GM23248 (cell line): ENCODE results near the gene CNDP1. TPM values are rescaled to one million over a fixed set of nuclear protein-coding genes. Genes with fewer than 3 reads are reported as not detected.

ENCODE experiments used
- DNase-seq: peaks from one replicate; pipeline ENCODE4 v3.0.0-alpha.2; 2015
- H2AFZ ChIP-seq: fragments of 200-600 bp; sonication (generic); 2 replicates; pipeline ENCODE4 v1.6.1; 2016; ENCODE audit warnings: antibody characterized with exemption
- H3F3A ChIP-seq: fragments of 200-600 bp; sonication (generic); 2 replicates; pipeline ENCODE4 v1.6.1; 2016; ENCODE audit warnings: mild to moderate bottlenecking, antibody characterized with exemption, mixed run types; ENCODE audit not compliant: insufficient read depth
- H3K27ac ChIP-seq: fragments of 200-600 bp; sonication (generic); 2 replicates; pipeline ENCODE4 v1.5.1; 2016; ENCODE audit warnings: mild to moderate bottlenecking
- H3K27me3 ChIP-seq: fragments of 200-600 bp; sonication (generic); replicated peaks from 2 replicates; pipeline ENCODE4 v1.6.1; 2016; ENCODE audit warnings: mild to moderate bottlenecking; ENCODE audit not compliant: insufficient read depth
- H3K36me3 ChIP-seq: fragments of 200-600 bp; sonication (generic); 2 replicates; pipeline ENCODE4 v1.6.1; 2016; ENCODE audit warnings: low read depth, mild to moderate bottlenecking
- H3K4me1 ChIP-seq: fragments of 200-600 bp; sonication (generic); 2 replicates; pipeline ENCODE4 v1.6.1; 2016; ENCODE audit warnings: mild to moderate bottlenecking; ENCODE audit not compliant: insufficient read depth
- H3K4me2 ChIP-seq: fragments of 200-600 bp; sonication (generic); one replicate; pipeline ENCODE4 v1.6.1; 2016; ENCODE audit warnings: mild to moderate bottlenecking; ENCODE audit not compliant: unreplicated experiment
- H3K4me3 ChIP-seq: fragments of 200-600 bp; sonication (generic); 2 replicates; pipeline ENCODE4 v1.5.1; 2016; ENCODE audit warnings: mild to moderate bottlenecking
- H3K79me2 ChIP-seq: fragments of 200-600 bp; sonication (generic); 2 replicates; pipeline ENCODE4 v1.6.1; 2016; ENCODE audit warnings: mild to moderate bottlenecking; ENCODE audit not compliant: insufficient read depth
- H3K9ac ChIP-seq: fragments of 200-600 bp; sonication (generic); 2 replicates; pipeline ENCODE4 v1.6.1; 2016; ENCODE audit warnings: mild to moderate bottlenecking
- H3K9me2 ChIP-seq: fragments of 200-600 bp; sonication (generic); 2 replicates; pipeline ENCODE4 v1.6.1; 2016; ENCODE audit warnings: mixed run types, mild to moderate bottlenecking, moderate library complexity; ENCODE audit not compliant: insufficient read depth
- H3K9me3 ChIP-seq: fragments of 200-600 bp; sonication (generic); one replicate; pipeline ENCODE4 v1.6.1; 2017; ENCODE audit warnings: low read depth
- H4K20me1 ChIP-seq: fragments of 200-600 bp; sonication (generic); 2 replicates; pipeline ENCODE4 v1.6.0; 2016; ENCODE audit not compliant: insufficient read depth
- EZH2 ChIP-seq: fragments of 200-600 bp; sonication (generic); IDR thresholded peaks from 2 replicates; pipeline ENCODE4 v1.6.1; 2018; ENCODE audit warnings: antibody characterized with exemption, mild to moderate bottlenecking; ENCODE audit not compliant: insufficient read depth, poor library complexity, severe bottlenecking
- EZH2phosphoT487 ChIP-seq: fragments of 200-600 bp; sonication (generic); IDR thresholded peaks from 2 replicates; pipeline ENCODE4 v1.6.1; 2018; ENCODE audit warnings: antibody characterized with exemption, moderate library complexity, mild to moderate bottlenecking, low read depth; ENCODE audit not compliant: insufficient read depth
- WGBS, 2 experiments: methylation state at CpG; one replicate each; pipeline ENCODE4 v1.1.6; 2015 to 2017; ENCODE audit warnings: low lambda C conversion rate in 2 of 2, low coverage in 1 of 2; ENCODE audit errors: missing lambda C conversion rate in 2 of 2; 5-methylcytosine and 5-hydroxymethylcytosine counted together
- in situ Hi-C: fragments of 300-500 bp; cut with MboI; formaldehyde crosslinking; loops from 2 replicates; pipeline ENCODE4 v1.15.0; 2020
- polyA plus RNA-seq: library from polyadenylated mRNA; unstranded; fragments of >200 nt; fragmentation: Nextera tagmentation; extraction: Ambion mirVana; gene quantifications from 2 replicates; pipeline ENCODE4 v1.2.1, GENCODE V29; 2016
- total RNA-seq: library from RNA; depleted of rRNA; stranded (reverse); fragments of >200 nt; shearing (Covaris generic); gene quantifications from 2 replicates; pipeline ENCODE4 v1.2.3, GENCODE V29; 2014

CNDP1 gene
- total and polyA plus RNA-seq, 2 experiments from 2014 or later, result not detected

GRCh38 chr18:74516271-74517235 is 17.7 kb upstream of the CNDP1 start:
- in situ Hi-C loops, result no loop called here
- no peaks in the 10 kb centered on the region for H3K9me2 ChIP-seq
- no peak overlapping the region for H2AFZ ChIP-seq
- TF ChIP-seq EZH2phosphoT487, result no peak
- TF ChIP-seq EZH2, result no peak
- H3K9ac ChIP-seq, result no peak overlapping the region
- H3K36me3 ChIP-seq, result peaks cover 5% of the 10 kb centered on the region; the same call in 1 of the 2 replicates
- no peak overlapping the region for H3K4me2 ChIP-seq
- no peaks in the 10 kb centered on the region for H3K27me3 ChIP-seq
- H3K27ac ChIP-seq, result no peak overlapping the region
- 96 to 97% methylated on average over 34 to 35 of the region's 35 CpGs for WGBS, 2 experiments
- H3K79me2 ChIP-seq, result no peaks in the 10 kb centered on the region
- no peak overlapping the region for H3K4me3 ChIP-seq
- H3K9me3 ChIP-seq, result no peaks in the 10 kb centered on the region
- H4K20me1 ChIP-seq, result no peaks in the 10 kb centered on the region
- H3K4me1 ChIP-seq, result no peaks in the 10 kb centered on the region
- H3F3A ChIP-seq, result no peaks in the 10 kb centered on the region
- DNase-seq, result no peak

GRCh38 chr18:74517236-74517630 is 17.1 kb upstream of the CNDP1 start:
- Histone ChIP-seq H3K36me3 (peaks cover 5% of the 10 kb centered on the region; the same call in 1 of the 2 replicates), H3K79me2 (no peaks in the 10 kb centered on the region), H4K20me1 (no peaks in the 10 kb centered on the region), H3F3A (no peaks in the 10 kb centered on the region), H3K4me3 (no peak overlapping the region), H3K9me3 (no peaks in the 10 kb centered on the region), H3K27ac (no peak overlapping the region), H3K9me2 (no peaks in the 10 kb centered on the region), H3K4me2 (no peak overlapping the region), H3K4me1 (no peaks in the 10 kb centered on the region), H3K9ac (no peak overlapping the region), H3K27me3 (no peaks in the 10 kb centered on the region), H2AFZ (no peak overlapping the region)
- no peak for TF ChIP-seq EZH2
- TF ChIP-seq EZH2phosphoT487, result no peak
- in situ Hi-C loops, result no loop called here
- WGBS, 2 experiments, result 90 to 97% methylated on average over 15 of the region's 15 CpGs
- no peak for DNase-seq

GRCh38 chr18:74518456-74519295 is 15.6 kb upstream of the CNDP1 start:
- Histone ChIP-seq H3K4me3 (no peak overlapping the region), H3F3A (no peaks in the 10 kb centered on the region), H3K9me3 (no peaks in the 10 kb centered on the region), H2AFZ (no peak overlapping the region), H3K9ac (no peak overlapping the region), H3K27me3 (no peaks in the 10 kb centered on the region), H3K27ac (no peak overlapping the region), H3K4me1 (no peaks in the 10 kb centered on the region), H4K20me1 (no peaks in the 10 kb centered on the region), H3K79me2 (no peaks in the 10 kb centered on the region), H3K9me2 (no peaks in the 10 kb centered on the region), H3K36me3 (peaks cover 5% of the 10 kb centered on the region; the same call in 1 of the 2 replicates), H3K4me2 (no peak overlapping the region)
- DNase-seq, result no peak
- WGBS, 2 experiments, result 81 to 87% methylated on average over 30 to 32 of the region's 32 CpGs
- TF ChIP-seq EZH2phosphoT487, result no peak
- TF ChIP-seq EZH2, result no peak
- in situ Hi-C loops, result no loop called here

GRCh38 chr18:74519320-74520095 is 14.8 kb upstream of the CNDP1 start:
- Histone ChIP-seq H3K4me1 (no peaks in the 10 kb centered on the region), H3K27me3 (no peaks in the 10 kb centered on the region), H4K20me1 (no peaks in the 10 kb centered on the region), H3K4me3 (no peak overlapping the region), H3K9ac (no peak overlapping the region), H2AFZ (no peak overlapping the region), H3K36me3 (peaks cover 5% of the 10 kb centered on the region; the same call in 1 of the 2 replicates), H3F3A (no peaks in the 10 kb centered on the region), H3K4me2 (no peak overlapping the region), H3K79me2 (no peaks in the 10 kb centered on the region), H3K9me3 (no peaks in the 10 kb centered on the region), H3K27ac (no peak overlapping the region), H3K9me2 (no peaks in the 10 kb centered on the region)
- WGBS, 2 experiments, result 93 to 95% methylated on average over 18 of the region's 18 CpGs
- in situ Hi-C loops, result no loop called here
- TF ChIP-seq EZH2phosphoT487, result no peak
- TF ChIP-seq EZH2, result no peak
- DNase-seq, result no peak
